Hematopoietic multipotent progenitor cell treated with erythropoietin and hydrocortisone succinate and interleukin-3 and kit ligand, for 6 days (in vitro differentiated cells): ENCODE results near the gene SLC24A3.

Experiments
- DNase-seq: peaks from one replicate; pipeline ENCODE4 v3.0.0-alpha.2; 2015

SLC24A3 gene

GRCh38 chr20:19473922-19474286 lies 261.5 kb downstream of the SLC24A3 start:
- no peak for DNase-seq

- DNase-seq = peak; percentile 83
Measured at GRCh38 chr20:19478320-19478895, 266.0 kb downstream of the SLC24A3 start.

- no peak for DNase-seq
Measured at GRCh38 chr20:19482726-19483125, 270.3 kb downstream of the SLC24A3 start.

- DNase-seq = no peak
Measured at GRCh38 chr20:19483309-19483708, 270.9 kb downstream of the SLC24A3 start.

- peak; percentile 88 for DNase-seq
Measured at GRCh38 chr20:19486446-19486845, 274.0 kb downstream of the SLC24A3 start.

- DNase-seq = no peak
Measured at GRCh38 chr20:19487420-19487819, 275.0 kb downstream of the SLC24A3 start.

GRCh38 chr20:19491241-19491640 lies 278.8 kb downstream of the SLC24A3 start:
- no peak for DNase-seq

GRCh38 chr20:19492116-19492515 lies 279.7 kb downstream of the SLC24A3 start:
- DNase-seq = peak; percentile 30

- no peak for DNase-seq
Measured at GRCh38 chr20:19492687-19493336, 280.4 kb downstream of the SLC24A3 start.

- no peak for DNase-seq
Measured at GRCh38 chr20:19493794-19494495, 281.5 kb downstream of the SLC24A3 start.

GRCh38 chr20:19495905-19496703 lies 283.7 kb downstream of the SLC24A3 start:
- DNase-seq = no peak

- DNase-seq = no peak
Measured at GRCh38 chr20:19497064-19497463, 284.6 kb downstream of the SLC24A3 start.

GRCh38 chr20:19498756-19499155 lies 286.3 kb downstream of the SLC24A3 start:
- DNase-seq = no peak

- no peak for DNase-seq
Measured at GRCh38 chr20:19501476-19502115, 289.2 kb downstream of the SLC24A3 start.

- no peak for DNase-seq
Measured at GRCh38 chr20:19502169-19502568, 289.7 kb downstream of the SLC24A3 start.

GRCh38 chr20:19504251-19504650 lies 291.8 kb downstream of the SLC24A3 start:
- no peak for DNase-seq

- no peak for DNase-seq
Measured at GRCh38 chr20:19506021-19506420, 293.6 kb downstream of the SLC24A3 start.

GRCh38 chr20:19508449-19508848 lies 296.0 kb downstream of the SLC24A3 start:
- DNase-seq = no peak

GRCh38 chr20:19510611-19511010 lies 298.2 kb downstream of the SLC24A3 start:
- peak; percentile 95 for DNase-seq

GRCh38 chr20:19511931-19512330 lies 299.5 kb downstream of the SLC24A3 start:
- DNase-seq = peak; percentile 23

GRCh38 chr20:19512886-19513677 lies 300.6 kb downstream of the SLC24A3 start:
- DNase-seq = no peak

GRCh38 chr20:19515074-19515473 lies 302.6 kb downstream of the SLC24A3 start:
- DNase-seq = peak; percentile 75
